Subcutaneous abdominal adipose tissue (tissue), 5 donors: Measurements from ENCODE around the gene AMY1A.
"Not testable (repeated sequence)": the region's sequence is repeated elsewhere in the genome, so short reads cannot be mapped to it uniquely, and the experiment has no call there.

Experiments used
- H3K27ac ChIP-seq: one replicate; pipeline ENCODE4 v1.7.0; 2013; ENCODE audit warnings: low read depth, mild to moderate bottlenecking, inconsistent platforms, low read length, moderate library complexity
- H3K27me3 ChIP-seq, 5 donors: one replicate each; pipeline ENCODE4 v1.7.0; 2013; ENCODE audit warnings: low read length in 5 of 5, inconsistent platforms in 1 of 5; ENCODE audit not compliant: control insufficient read depth in 5 of 5, insufficient read depth in 4 of 5
- H3K36me3 ChIP-seq, 5 donors: one replicate each; pipeline ENCODE4 v1.7.0; 2013; ENCODE audit warnings: low read length in 5 of 5; ENCODE audit not compliant: control insufficient read depth in 5 of 5, insufficient read depth in 5 of 5
- H3K4me1 ChIP-seq, 5 donors: one replicate each; pipeline ENCODE4 v1.7.0; 2013; ENCODE audit warnings: low read length in 5 of 5, mild to moderate bottlenecking in 3 of 5, moderate library complexity in 1 of 5; ENCODE audit not compliant: control insufficient read depth in 5 of 5, insufficient read depth in 5 of 5
- H3K4me3 ChIP-seq, 5 donors: one replicate each; pipeline ENCODE4 v1.7.0; 2013; ENCODE audit warnings: low read length in 5 of 5, low read depth in 1 of 5
- H3K9ac ChIP-seq, 5 donors: one replicate each; pipeline ENCODE4 v1.7.0; 2013; ENCODE audit warnings: low read length in 5 of 5, mild to moderate bottlenecking in 4 of 5, moderate library complexity in 3 of 5
- H3K9me3 ChIP-seq, 5 donors: one replicate each; pipeline ENCODE4 v1.7.0; 2013; ENCODE audit warnings: low read length in 5 of 5; ENCODE audit not compliant: control insufficient read depth in 5 of 5
- donor health status: healthy.
- donor health status: healthy.
- donor health status: healthy.
- donor health status: healthy.
- donor health status: healthy.

Gene AMY1A

DNA sequence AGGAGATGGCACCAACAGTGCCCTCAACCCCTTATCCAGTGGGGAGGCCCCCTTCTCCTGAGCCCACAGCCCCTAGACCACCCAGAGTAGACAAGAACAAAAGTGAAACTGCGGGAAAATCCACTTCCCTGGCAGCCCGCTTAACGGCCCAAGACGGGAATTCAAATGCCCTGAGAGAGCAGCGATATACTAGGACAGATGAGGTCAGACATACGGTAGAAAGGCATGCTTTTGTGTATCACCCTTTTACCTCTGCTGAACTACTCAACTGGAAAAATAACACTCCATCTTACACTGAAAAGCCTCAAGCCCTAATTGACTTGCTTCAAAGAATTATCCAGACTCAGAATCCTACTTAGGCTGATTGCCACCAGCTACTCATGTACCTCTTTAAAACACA is 41.9 kb downstream of the AMY1A start:
- not testable (repeated sequence) for H3K4me3 ChIP-seq, H3K27me3 ChIP-seq, H3K27ac ChIP-seq, H3K36me3 ChIP-seq, H3K4me1 ChIP-seq, H3K9ac ChIP-seq, H3K9me3 ChIP-seq

DNA sequence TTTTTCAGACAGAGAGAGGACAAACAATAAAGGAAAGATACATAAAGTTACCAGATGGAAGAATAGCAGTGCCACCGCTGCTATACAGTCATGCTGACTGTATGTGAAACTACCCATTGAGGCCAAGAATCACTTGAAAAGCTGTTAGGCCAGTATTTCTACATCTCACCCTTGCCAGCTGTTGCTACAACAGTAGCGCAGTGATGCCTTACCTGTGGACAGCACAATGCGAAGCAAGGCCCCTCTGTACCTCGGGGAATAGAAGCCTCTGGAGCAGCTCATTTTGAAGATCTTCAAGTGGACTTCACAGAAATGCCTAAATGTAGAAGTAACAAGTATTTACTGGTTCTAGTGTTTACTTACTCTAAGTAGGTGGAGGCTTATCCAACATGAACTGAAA is 45.1 kb downstream of the AMY1A start:
- not testable (repeated sequence) for H3K4me1 ChIP-seq, H3K9me3 ChIP-seq, H3K9ac ChIP-seq, H3K4me3 ChIP-seq, H3K27ac ChIP-seq, H3K36me3 ChIP-seq, H3K27me3 ChIP-seq

DNA sequence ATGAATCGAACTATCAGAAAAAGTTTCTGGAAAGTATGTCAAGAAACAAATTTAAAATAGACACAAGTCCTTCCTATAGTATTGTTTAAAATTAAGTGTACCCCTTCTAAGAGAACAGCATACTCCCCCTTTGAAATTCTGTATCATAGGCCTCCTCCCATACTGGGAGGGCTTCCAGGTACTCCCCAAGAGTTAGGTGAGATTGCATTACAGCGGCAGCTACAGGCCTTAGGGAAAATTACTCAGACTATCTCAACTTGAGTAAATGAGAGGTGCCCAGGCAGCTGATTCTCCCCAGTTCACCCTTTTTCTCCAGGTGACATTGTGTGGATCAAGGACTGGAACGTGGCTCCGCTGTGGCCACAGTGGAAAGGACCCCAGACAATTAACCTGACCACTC is 45.7 kb downstream of the AMY1A start:
- H3K4me3 ChIP-seq, H3K27me3 ChIP-seq, H3K9me3 ChIP-seq, H3K4me1 ChIP-seq, H3K9ac ChIP-seq, H3K27ac ChIP-seq, H3K36me3 ChIP-seq: not testable (repeated sequence)

DNA sequence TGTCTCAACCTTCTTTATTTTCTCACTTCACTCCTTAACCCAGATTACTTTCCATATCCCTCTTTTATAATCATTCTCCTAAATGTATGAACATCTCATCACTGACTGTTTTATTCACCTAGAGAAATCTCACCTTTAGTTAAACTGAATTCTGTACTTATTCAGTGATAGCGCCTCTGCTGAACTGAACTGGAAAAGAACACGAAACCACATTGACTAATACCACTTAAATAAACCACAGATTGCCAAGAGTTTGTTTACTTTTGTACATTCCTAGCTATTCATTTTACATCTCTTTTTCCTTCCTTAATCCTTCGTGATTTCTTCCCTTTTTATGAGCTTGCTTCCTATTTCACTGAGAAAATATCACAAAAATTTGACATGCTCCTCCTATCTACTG is 52.1 kb downstream of the AMY1A start:
- not testable (repeated sequence) for H3K27me3 ChIP-seq

DNA sequence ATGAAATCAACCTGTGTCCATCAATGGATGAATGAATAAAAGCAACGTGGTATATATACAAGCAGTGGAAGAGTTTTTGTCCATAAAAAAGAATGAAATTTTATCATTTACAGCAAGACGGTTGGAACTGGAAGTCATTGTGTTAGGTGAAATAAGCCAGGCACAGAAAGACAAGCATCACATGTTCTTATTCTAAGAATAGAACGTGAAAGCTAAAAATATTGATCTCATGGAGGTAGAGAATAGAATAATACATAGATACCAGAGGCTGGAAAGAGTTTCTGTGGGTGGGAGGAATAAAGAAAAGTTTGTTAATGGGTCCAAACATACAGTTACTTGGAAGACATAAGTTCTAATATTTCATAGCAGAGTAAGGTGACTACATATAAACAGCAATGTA is 54.8 kb downstream of the AMY1A start:
- not testable (repeated sequence) for H3K27ac ChIP-seq, H3K9me3 ChIP-seq, H3K4me1 ChIP-seq, H3K9ac ChIP-seq, H3K27me3 ChIP-seq, H3K36me3 ChIP-seq, H3K4me3 ChIP-seq

More for the DNA sequence above, 52.1 kb downstream of the AMY1A start:
- H3K27ac ChIP-seq, H3K4me1 ChIP-seq, H3K9me3 ChIP-seq, H3K4me3 ChIP-seq, H3K36me3 ChIP-seq, H3K9ac ChIP-seq: not testable (repeated sequence)
